ENCODE measurements around the gene TMEM51. TPM values are rescaled to one million over a fixed set of nuclear protein-coding genes. Genes with fewer than 3 reads are reported as not detected.
A peak's percentile ranks its signal among the peaks of the same experiment; 100 is the strongest.

The TMEM51 gene
- total and polyA plus RNA-seq, 10 of the 15 experiments (the other 5 are each of a cell fraction or from before 2014, with no cell fraction given): 0.55 to 4.8 (median 3.1) TPM

GRCh38 chr1:15153842-15154479 lies 414 bp downstream of the TMEM51 start (continued):
- TF ChIP-seq USF2 (IDR thresholded peaks at IDR 0.05; ENCODE audit: borderline replicate concordance, low read depth, low read length) (no peak), YBX1 (IDR thresholded peaks at IDR 0.05) (no peak), RB1 (IDR thresholded peaks at IDR 0.05; ENCODE audit: borderline replicate concordance) (peak; percentile 83; the same call in 1 of the 2 replicates), USF1 (IDR thresholded peaks at IDR 0.05; ENCODE audit: borderline replicate concordance, extremely low read length, insufficient read depth, low read depth, low read length) (no peak), HDGF (IDR thresholded peaks at IDR 0.05) (no peak), NFYB (IDR thresholded peaks at IDR 0.05; ENCODE audit: insufficient read depth, low read depth, low read length) (no peak), SMAD1 (IDR thresholded peaks at IDR 0.05; ENCODE audit: low read depth, partially characterized antibody) (no peak), WRNIP1 (IDR thresholded peaks at IDR 0.05; ENCODE audit: borderline replicate concordance, low read depth, low read length) (no peak), CREB1 (IDR thresholded peaks at IDR 0.05; ENCODE audit: low read depth) (no peak), HSF1 (IDR thresholded peaks at IDR 0.05; ENCODE audit: low read depth, low read length) (no peak), E2F8 (IDR thresholded peaks at IDR 0.05; ENCODE audit: low read depth, partially characterized antibody) (no peak), ZBTB11 (CRISPR knock-in tag; IDR thresholded peaks at IDR 0.05) (no peak), SMARCA5 (IDR thresholded peaks at IDR 0.05) (peak; percentile 87), ASH2L (IDR thresholded peaks at IDR 0.05; ENCODE audit: borderline replicate concordance, low read depth) (no peak), CBX5 (IDR thresholded peaks at IDR 0.05; ENCODE audit: low read depth) (no peak), MTA2 (IDR thresholded peaks at IDR 0.05; ENCODE audit: low read depth) (no peak), PAX8 (IDR thresholded peaks at IDR 0.05) (no peak), STAT3 (IDR thresholded peaks at IDR 0.05; ENCODE audit: low read depth, low read length) (no peak), ATF3 (IDR thresholded peaks at IDR 0.05; ENCODE audit: borderline replicate concordance, extremely low read depth, low read depth, low read length) (no peak), NFYA (IDR thresholded peaks at IDR 0.05; ENCODE audit: borderline replicate concordance, low read depth, low read length) (no peak), RCOR1 (conservative IDR thresholded peaks at IDR 0.05; ENCODE audit: low read depth, low read length) (no peak)

All from GM12878 (cell line).